Loucy (cell line): ENCODE measurements around the gene SCNN1A.

Experiments
- H2AFZ ChIP-seq: fragments of 200-600 bp; sonication (generic); 2 replicates; pipeline ENCODE4 v1.6.0; 2016; ENCODE audit warnings: antibody characterized with exemption, mild to moderate bottlenecking, low read length, moderate library complexity
- H3F3A ChIP-seq: fragments of 200-600 bp; 2 replicates; pipeline ENCODE4 v1.6.0; 2016; ENCODE audit warnings: antibody characterized with exemption, low read depth, mild to moderate bottlenecking
- H3K27me3 ChIP-seq: fragments of 200-600 bp; sonication (generic); 2 replicates; pipeline ENCODE4 v1.6.1; 2014; ENCODE audit warnings: low read length, mild to moderate bottlenecking; ENCODE audit not compliant: insufficient read depth, poor library complexity, severe bottlenecking
- H3K36me3 ChIP-seq: fragments of 200-600 bp; sonication (generic); 2 replicates; pipeline ENCODE4 v1.6.1; 2016; ENCODE audit warnings: low read length; ENCODE audit not compliant: insufficient read depth
- H3K4me1 ChIP-seq: fragments of 200-600 bp; sonication (generic); 2 replicates; pipeline ENCODE4 v1.5.1; 2014; ENCODE audit warnings: low read length, mild to moderate bottlenecking; ENCODE audit not compliant: insufficient read depth, poor library complexity, severe bottlenecking
- H3K4me2 ChIP-seq: fragments of 200-600 bp; sonication (generic); 2 replicates; pipeline ENCODE4 v1.6.0; 2014; ENCODE audit warnings: antibody characterized with exemption, low read length, low read depth, mild to moderate bottlenecking; ENCODE audit not compliant: poor library complexity, severe bottlenecking
- H3K4me3 ChIP-seq: fragments of 200-600 bp; sonication (generic); 2 replicates; pipeline ENCODE4 v1.5.1; 2014; ENCODE audit warnings: low read length, mild to moderate bottlenecking, mixed read lengths; ENCODE audit not compliant: poor library complexity, severe bottlenecking
- H3K79me2 ChIP-seq: fragments of 200-600 bp; sonication (generic); 2 replicates; pipeline ENCODE4 v1.6.1; 2014; ENCODE audit warnings: low read length; ENCODE audit not compliant: insufficient read depth
- H3K9ac ChIP-seq: fragments of 200-600 bp; sonication (generic); 2 replicates; pipeline ENCODE4 v1.6.0; 2014; ENCODE audit warnings: mild to moderate bottlenecking, low read depth, low read length, moderate library complexity; ENCODE audit not compliant: poor library complexity, severe bottlenecking
- H3K9me2 ChIP-seq: fragments of 200-600 bp; sonication (generic); replicated peaks from 2 replicates; pipeline ENCODE4 v1.6.1; 2016; ENCODE audit warnings: low read depth, low read length, mixed read lengths
- H3K9me3 ChIP-seq: fragments of 200-600 bp; sonication (generic); 2 replicates; pipeline ENCODE4 v1.6.1; 2014; ENCODE audit warnings: mild to moderate bottlenecking, antibody characterized with exemption, low read length, low read depth; ENCODE audit not compliant: insufficient read depth
- H4K20me1 ChIP-seq: fragments of 200-600 bp; sonication (generic); 2 replicates; pipeline ENCODE4 v1.6.0; 2014; ENCODE audit warnings: antibody characterized with exemption, low read length, mild to moderate bottlenecking; ENCODE audit not compliant: insufficient read depth, poor library complexity, severe bottlenecking
- EZH2phosphoT487 ChIP-seq: fragments of 200-600 bp; IDR thresholded peaks from 2 replicates; pipeline ENCODE4 v1.6.1; 2018; ENCODE audit warnings: antibody characterized with exemption, mild to moderate bottlenecking, moderate library complexity, borderline replicate concordance
- TF ChIP-seq, protein P1 (sequence below): fragments of 200-600 bp; sonication (generic); conservative IDR thresholded peaks from 2 replicates; pipeline ENCODE4 v1.5.1; 2014; ENCODE audit warnings: mild to moderate bottlenecking, antibody characterized with exemption, low read length

SCNN1A gene

DNA sequence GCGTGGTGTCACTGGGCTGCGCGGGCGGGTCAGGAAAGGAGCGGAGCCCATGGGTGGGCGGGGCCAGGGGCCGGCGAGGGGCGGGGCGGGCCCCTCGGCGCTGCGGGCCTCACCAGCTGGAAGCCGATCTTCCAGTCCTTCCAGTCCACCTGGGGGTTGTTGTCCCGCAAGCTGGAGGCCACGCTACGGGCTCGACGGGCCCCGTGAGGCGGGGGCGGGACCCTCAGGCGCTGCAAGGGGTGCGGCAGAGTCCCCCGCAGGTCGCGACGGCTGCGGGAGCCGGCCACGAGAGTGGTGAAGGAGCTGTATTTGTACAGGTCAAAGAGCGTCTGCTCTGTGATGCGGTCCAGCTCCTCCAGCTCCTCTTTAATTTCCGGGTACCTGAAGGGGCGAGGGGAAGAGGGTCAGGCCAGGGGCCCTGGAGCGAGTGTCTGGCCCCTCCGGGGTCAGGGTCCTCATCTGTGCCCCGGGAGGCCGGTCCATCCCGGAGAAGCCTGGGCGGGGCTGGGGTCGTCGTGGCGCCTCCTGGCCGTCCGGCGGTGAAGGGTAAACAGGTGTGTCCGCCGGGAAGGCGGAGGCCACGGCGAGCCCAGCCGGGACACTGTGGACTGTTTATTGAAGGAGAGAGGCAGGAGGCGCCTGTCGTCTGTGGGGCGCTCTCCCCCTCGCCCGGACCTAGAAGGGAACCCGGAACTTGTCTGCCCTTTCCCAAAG lies 11.9 kb downstream of the SCNN1A start:
- no peaks in the 10 kb centered on the region for H4K20me1 ChIP-seq
- TF ChIP-seq EZH2phosphoT487 = no peak
- TF ChIP-seq, protein P1, sequence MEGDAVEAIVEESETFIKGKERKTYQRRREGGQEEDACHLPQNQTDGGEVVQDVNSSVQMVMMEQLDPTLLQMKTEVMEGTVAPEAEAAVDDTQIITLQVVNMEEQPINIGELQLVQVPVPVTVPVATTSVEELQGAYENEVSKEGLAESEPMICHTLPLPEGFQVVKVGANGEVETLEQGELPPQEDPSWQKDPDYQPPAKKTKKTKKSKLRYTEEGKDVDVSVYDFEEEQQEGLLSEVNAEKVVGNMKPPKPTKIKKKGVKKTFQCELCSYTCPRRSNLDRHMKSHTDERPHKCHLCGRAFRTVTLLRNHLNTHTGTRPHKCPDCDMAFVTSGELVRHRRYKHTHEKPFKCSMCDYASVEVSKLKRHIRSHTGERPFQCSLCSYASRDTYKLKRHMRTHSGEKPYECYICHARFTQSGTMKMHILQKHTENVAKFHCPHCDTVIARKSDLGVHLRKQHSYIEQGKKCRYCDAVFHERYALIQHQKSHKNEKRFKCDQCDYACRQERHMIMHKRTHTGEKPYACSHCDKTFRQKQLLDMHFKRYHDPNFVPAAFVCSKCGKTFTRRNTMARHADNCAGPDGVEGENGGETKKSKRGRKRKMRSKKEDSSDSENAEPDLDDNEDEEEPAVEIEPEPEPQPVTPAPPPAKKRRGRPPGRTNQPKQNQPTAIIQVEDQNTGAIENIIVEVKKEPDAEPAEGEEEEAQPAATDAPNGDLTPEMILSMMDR = no peak
- no peak overlapping the region for H2AFZ ChIP-seq
- H3K9ac ChIP-seq = no peak overlapping the region
- no peaks in the 10 kb centered on the region for H3K27me3 ChIP-seq
- no peaks in the 10 kb centered on the region for H3K9me3 ChIP-seq
- H3F3A ChIP-seq = peaks cover 4% of the 10 kb centered on the region
- no peaks in the 10 kb centered on the region for H3K9me2 ChIP-seq
- no peaks in the 10 kb centered on the region for H3K79me2 ChIP-seq
- H3K36me3 ChIP-seq = no peaks in the 10 kb centered on the region
- no peak overlapping the region for H3K4me3 ChIP-seq
- peaks cover 12% of the 10 kb centered on the region for H3K4me1 ChIP-seq
- H3K4me2 ChIP-seq = no peak overlapping the region

GRCh38 chr12:6363010-6363329 lies 12.4 kb downstream of the SCNN1A start:
- TF ChIP-seq EZH2phosphoT487 = no peak
- TF ChIP-seq, protein P1 = no peak

DNA sequence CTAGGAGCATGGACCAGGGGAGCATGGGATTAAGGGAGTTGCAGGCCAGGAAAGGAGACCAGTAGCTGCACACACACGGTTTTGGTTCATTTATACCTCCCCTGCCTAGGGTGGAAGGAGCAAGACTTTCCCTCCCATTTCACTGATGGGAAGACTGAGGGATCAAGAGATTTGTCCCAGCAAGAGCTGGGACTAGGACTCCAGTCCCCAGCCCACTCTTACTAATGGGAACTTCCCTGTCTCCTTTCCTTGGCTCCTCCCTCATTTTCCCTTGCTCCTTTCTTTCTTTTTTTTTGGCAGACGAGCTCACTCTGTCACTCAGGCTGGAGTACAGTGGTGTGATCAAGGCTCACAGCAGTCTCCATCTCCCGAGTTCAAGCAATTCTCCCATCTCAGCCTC lies 13.0 kb downstream of the SCNN1A start:
- Histone ChIP-seq H3K9me2 (no peaks in the 10 kb centered on the region), H3F3A (no peaks in the 10 kb centered on the region), H3K27me3 (no peaks in the 10 kb centered on the region), H4K20me1 (no peaks in the 10 kb centered on the region), H3K4me3 (no peak overlapping the region), H3K4me1 (peaks cover 2% of the 10 kb centered on the region), H3K36me3 (no peaks in the 10 kb centered on the region), H3K9me3 (no peaks in the 10 kb centered on the region), H3K9ac (no peak overlapping the region), H3K79me2 (no peaks in the 10 kb centered on the region), H3K4me2 (no peak overlapping the region), H2AFZ (no peak overlapping the region)
- TF ChIP-seq, protein P1 = no peak
- no peak for TF ChIP-seq EZH2phosphoT487

More at GRCh38 chr12:6363010-6363329, 12.4 kb downstream of the SCNN1A start:
- no peaks in the 10 kb centered on the region for H3K79me2 ChIP-seq
- no peaks in the 10 kb centered on the region for H3K9me2 ChIP-seq
- H3K9ac ChIP-seq = no peak overlapping the region
- H3K36me3 ChIP-seq = no peaks in the 10 kb centered on the region
- no peak overlapping the region for H2AFZ ChIP-seq
- no peaks in the 10 kb centered on the region for H4K20me1 ChIP-seq
- H3K4me3 ChIP-seq = no peak overlapping the region
- no peaks in the 10 kb centered on the region for H3K9me3 ChIP-seq
- H3F3A ChIP-seq = peaks cover 3% of the 10 kb centered on the region
- peaks cover 7% of the 10 kb centered on the region for H3K4me1 ChIP-seq
- no peaks in the 10 kb centered on the region for H3K27me3 ChIP-seq
- no peak overlapping the region for H3K4me2 ChIP-seq
